Non-pigmented ciliary epithelial cell (primary cell): ENCODE results near the gene SIRT7.

Source experiments
- DNase-seq: peaks from one replicate; pipeline ENCODE4 v3.0.0-alpha.2; 2010; ENCODE audit warnings: low read depth

The SIRT7 gene

GRCh38 chr17:81885454-81885853, 32.5 kb downstream of the SIRT7 start:
- DNase-seq: no peak

- DNase-seq: no peak
These were observed 33.0 kb downstream of the SIRT7 start for GRCh38 chr17:81884968-81885367.

- DNase-seq: no peak
These were observed 33.5 kb downstream of the SIRT7 start for GRCh38 chr17:81884520-81884919.

- no peak for DNase-seq
These were observed 38.9 kb downstream of the SIRT7 start for GRCh38 chr17:81879121-81879520.

GRCh38 chr17:81878294-81878693, 39.7 kb downstream of the SIRT7 start:
- DNase-seq: no peak

- no peak for DNase-seq
These were observed 40.4 kb downstream of the SIRT7 start for GRCh38 chr17:81877569-81877968.

- no peak for DNase-seq
These were observed 46.4 kb downstream of the SIRT7 start for GRCh38 chr17:81871387-81872230.

GRCh38 chr17:81870981-81871386, 47.0 kb downstream of the SIRT7 start, which contains the start of gene ARHGDIA:
Gene ARHGDIA (minus strand): TSS chr17:81871337. CDS start chr17:81869930, 1,407 bp downstream.
- DNase-seq: no peak

GRCh38 chr17:81870131-81870980, 47.6 kb downstream of the SIRT7 start:
- DNase-seq: no peak

- no peak for DNase-seq
These were observed 48.5 kb downstream of the SIRT7 start for GRCh38 chr17:81869221-81870130.

GRCh38 chr17:81868674-81869220, 49.2 kb downstream of the SIRT7 start:
- no peak for DNase-seq

GRCh38 chr17:81867991-81868673, 49.8 kb downstream of the SIRT7 start:
- DNase-seq: no peak

- DNase-seq: no peak
These were observed 50.6 kb downstream of the SIRT7 start for GRCh38 chr17:81867170-81867990.

- no peak for DNase-seq
These were observed 51.4 kb downstream of the SIRT7 start for GRCh38 chr17:81866440-81867169.

- no peak for DNase-seq
These were observed 52.1 kb downstream of the SIRT7 start for GRCh38 chr17:81865733-81866439.

- DNase-seq: no peak
These were observed 52.6 kb downstream of the SIRT7 start for GRCh38 chr17:81865358-81865732.

- DNase-seq: no peak
These were observed 53.9 kb downstream of the SIRT7 start for GRCh38 chr17:81863833-81864768.
